Lower lobe of right lung (tissue), 2 donors: ENCODE results near the gene MLLT10. TPM values are rescaled to one million over a fixed set of nuclear protein-coding genes. Genes with fewer than 3 reads are reported as not detected.

Experiments used
- ATAC-seq, 2 donors: fragments of 200-7000 bp; cut with Tn5 transposase; one replicate each; pipeline ENCODE4 v1.9.1; 2020 to 2022; ENCODE audit warnings: mild to moderate bottlenecking in 2 of 2, moderate library complexity in 2 of 2
- DNase-seq: peaks from one replicate; pipeline ENCODE4 v3.0.0-alpha.2; 2020
- H3K27ac ChIP-seq: fragments of 200-600 bp; one replicate; pipeline ENCODE4 v1.8.0; 2022
- H3K27me3 ChIP-seq: fragments of 200-600 bp; one replicate; pipeline ENCODE4 v1.8.0; 2022; ENCODE audit warnings: low read depth
- H3K36me3 ChIP-seq: fragments of 200-600 bp; one replicate; pipeline ENCODE4 v1.8.0; 2022; ENCODE audit warnings: mild to moderate bottlenecking
- H3K4me1 ChIP-seq: fragments of 200-600 bp; one replicate; pipeline ENCODE4 v1.8.0; 2022
- H3K4me3 ChIP-seq: fragments of 200-600 bp; one replicate; pipeline ENCODE4 v1.8.0; 2022; ENCODE audit warnings: mild to moderate bottlenecking
- H3K9me3 ChIP-seq: fragments of 200-600 bp; one replicate; pipeline ENCODE4 v1.8.0; 2022
- intact Hi-C: fragments of 100-400 bp; cut with DNase I; formaldehyde crosslinking; loops from one replicate; pipeline ENCODE4 v1.11.0; 2022
- total RNA-seq: library from RNA; stranded (reverse); fragmentation: NEBNext Ultra II Directional; extraction: Animal tissue kit (Norgen Biotek cat#: 25700); gene quantifications from one replicate; pipeline ENCODE4 v1.2.1, GENCODE V29; 2021
- TF ChIP-seq, protein P1 (sequence below): fragments of 200-600 bp; IDR thresholded peaks from one replicate; pipeline ENCODE4 v1.8.0; 2022; ENCODE audit warnings: antibody characterized with exemption, mild to moderate bottlenecking
- donor health status: DM: no; HTN: yes; CAD: no; lungs with severe emphysema.

MLLT10 gene
- total RNA-seq, 1 donor from 2014 or later: 48.8 TPM

DNA sequence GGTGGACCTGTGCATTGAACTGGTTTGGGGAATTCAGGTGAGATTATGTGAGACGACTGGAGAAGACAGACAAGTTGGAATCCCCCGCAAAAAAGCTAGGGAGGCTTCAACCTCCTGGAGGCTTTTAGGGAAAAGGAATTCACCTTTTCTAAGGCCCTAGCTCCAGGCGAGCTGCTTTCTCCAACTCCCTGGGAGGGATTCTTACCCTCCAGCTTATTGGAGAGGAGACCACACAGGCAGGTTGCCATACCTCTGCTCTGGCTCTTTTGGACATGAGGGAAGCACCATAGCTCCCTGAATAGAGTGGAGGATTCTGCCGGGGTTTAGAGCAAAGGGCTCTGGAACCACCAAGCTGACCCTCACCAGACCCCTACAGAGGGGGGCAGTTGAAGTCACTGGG lies 213.8 kb downstream of the MLLT10 start:
- DNase-seq (no peak), ATAC-seq (no peak)
- Histone ChIP-seq H3K27ac (no peak overlapping the region), H3K4me1 (no peaks in the 10 kb centered on the region), H3K36me3 (peaks cover 27% of the 10 kb centered on the region), H3K4me3 (no peak overlapping the region), H3K27me3 (no peaks in the 10 kb centered on the region), H3K9me3 (no peaks in the 10 kb centered on the region)
- TF ChIP-seq, protein P1, sequence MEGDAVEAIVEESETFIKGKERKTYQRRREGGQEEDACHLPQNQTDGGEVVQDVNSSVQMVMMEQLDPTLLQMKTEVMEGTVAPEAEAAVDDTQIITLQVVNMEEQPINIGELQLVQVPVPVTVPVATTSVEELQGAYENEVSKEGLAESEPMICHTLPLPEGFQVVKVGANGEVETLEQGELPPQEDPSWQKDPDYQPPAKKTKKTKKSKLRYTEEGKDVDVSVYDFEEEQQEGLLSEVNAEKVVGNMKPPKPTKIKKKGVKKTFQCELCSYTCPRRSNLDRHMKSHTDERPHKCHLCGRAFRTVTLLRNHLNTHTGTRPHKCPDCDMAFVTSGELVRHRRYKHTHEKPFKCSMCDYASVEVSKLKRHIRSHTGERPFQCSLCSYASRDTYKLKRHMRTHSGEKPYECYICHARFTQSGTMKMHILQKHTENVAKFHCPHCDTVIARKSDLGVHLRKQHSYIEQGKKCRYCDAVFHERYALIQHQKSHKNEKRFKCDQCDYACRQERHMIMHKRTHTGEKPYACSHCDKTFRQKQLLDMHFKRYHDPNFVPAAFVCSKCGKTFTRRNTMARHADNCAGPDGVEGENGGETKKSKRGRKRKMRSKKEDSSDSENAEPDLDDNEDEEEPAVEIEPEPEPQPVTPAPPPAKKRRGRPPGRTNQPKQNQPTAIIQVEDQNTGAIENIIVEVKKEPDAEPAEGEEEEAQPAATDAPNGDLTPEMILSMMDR: no peak
- intact Hi-C loops: no loop called here

DNA sequence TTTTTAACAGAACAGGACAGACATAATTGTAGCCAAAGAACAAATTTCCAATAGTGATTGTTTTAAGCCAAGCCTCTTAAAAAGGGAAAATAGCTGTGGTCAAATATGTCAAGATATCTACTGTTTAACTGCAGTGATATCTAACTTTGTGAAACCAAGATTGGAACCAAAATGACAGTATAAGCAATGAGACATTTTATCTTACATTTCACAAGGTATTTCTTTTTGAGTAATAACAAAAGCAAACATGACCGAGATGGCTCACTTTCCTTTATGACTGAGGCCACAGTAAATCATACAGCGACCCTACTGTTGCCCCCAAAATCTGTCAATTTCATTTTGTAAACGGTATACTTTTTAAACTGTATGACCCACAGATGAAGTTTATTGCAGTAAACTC lies 215.8 kb downstream of the MLLT10 start:
- Histone ChIP-seq H3K4me1 (no peaks in the 10 kb centered on the region), H3K36me3 (peaks cover 15% of the 10 kb centered on the region), H3K9me3 (no peaks in the 10 kb centered on the region), H3K4me3 (no peak overlapping the region), H3K27me3 (no peaks in the 10 kb centered on the region), H3K27ac (no peak overlapping the region)
- DNase-seq: no peak
- no peak for ATAC-seq
- TF ChIP-seq, protein P1: no peak
- intact Hi-C loops: no loop called here

DNA sequence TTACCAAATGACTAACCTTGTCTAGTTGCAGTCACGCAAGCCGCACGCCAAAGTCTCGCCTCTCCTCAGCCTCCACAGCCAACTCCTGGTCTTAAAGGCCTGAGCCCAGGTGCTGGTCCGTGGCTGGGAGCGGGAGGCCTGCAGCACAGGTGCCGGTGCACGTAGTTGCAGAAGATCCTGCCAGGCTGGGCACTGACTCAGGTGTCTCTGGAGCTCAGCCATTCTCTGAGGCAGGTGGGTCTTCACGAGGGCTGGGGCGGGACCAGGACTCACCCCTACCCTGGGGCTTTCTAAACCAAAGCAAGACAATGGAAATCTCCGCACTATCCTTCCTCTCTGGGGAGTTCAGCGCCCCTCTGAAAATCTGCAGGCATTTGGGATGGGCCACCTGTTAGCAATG lies 216.4 kb downstream of the MLLT10 start:
- no peak for ATAC-seq
- DNase-seq: no peak

DNA sequence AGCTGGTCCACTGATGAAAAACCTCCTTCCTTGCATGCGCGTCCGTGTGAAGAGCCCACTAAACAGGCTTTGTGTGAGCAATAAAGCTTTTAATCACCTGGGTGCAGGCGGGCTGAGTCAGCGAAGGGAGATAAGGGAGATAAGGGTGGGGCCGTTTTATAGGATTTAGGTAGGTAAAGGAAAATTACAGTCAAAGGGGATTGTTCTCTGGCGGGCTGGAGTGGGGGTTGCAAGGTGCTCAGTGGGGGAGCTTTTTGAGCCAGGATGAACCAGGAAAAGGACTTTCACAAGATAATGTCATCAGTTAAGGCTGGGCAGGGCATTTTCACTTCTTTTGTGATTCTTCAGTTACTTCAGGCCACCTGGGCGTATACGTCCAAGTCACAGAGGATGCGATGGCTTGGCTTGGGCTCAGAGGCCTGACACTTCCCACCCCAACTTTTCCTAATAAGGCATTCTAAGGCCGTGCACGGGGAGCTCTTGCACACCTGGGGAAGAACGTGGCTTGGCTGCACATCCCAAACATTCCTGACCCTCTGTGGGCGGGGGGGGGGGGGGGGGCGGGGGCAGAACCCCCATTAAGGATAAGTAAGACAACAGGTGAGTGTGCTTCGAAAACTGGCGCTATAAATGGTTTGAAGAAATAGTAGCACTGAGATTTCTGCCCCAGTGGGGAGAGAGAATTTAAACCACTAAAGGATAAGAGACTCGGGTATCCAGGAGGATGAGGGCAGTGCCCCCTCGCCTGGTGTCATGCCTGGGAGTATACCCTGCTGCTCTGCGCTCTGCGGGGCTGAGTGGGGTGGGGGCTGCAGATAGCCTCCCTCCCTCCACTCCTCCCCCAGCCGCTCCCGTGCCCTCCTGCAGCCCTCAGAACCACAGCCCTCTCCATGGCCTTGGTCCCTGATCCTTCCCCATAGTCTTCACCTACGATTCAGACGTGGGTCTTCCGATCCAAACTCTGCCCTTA lies 217.6 kb downstream of the MLLT10 start:
- no peaks in the 10 kb centered on the region for H3K4me1 ChIP-seq
- H3K27me3 ChIP-seq: no peaks in the 10 kb centered on the region
- no peaks in the 10 kb centered on the region for H3K9me3 ChIP-seq
- intact Hi-C loops: no loop called here
- TF ChIP-seq, protein P1: no peak
- no peak overlapping the region for H3K27ac ChIP-seq
- peaks cover 16% of the 10 kb centered on the region for H3K36me3 ChIP-seq
- ATAC-seq: no peak
- DNase-seq: no peak
- no peak overlapping the region for H3K4me3 ChIP-seq

More for the DNA sequence above, 216.4 kb downstream of the MLLT10 start:
- TF ChIP-seq, protein P1: no peak
- peaks cover 15% of the 10 kb centered on the region for H3K36me3 ChIP-seq
- H3K27me3 ChIP-seq: no peaks in the 10 kb centered on the region
- no peaks in the 10 kb centered on the region for H3K9me3 ChIP-seq
- H3K27ac ChIP-seq: no peak overlapping the region
- H3K4me3 ChIP-seq: no peak overlapping the region
- intact Hi-C loops: no loop called here
- no peaks in the 10 kb centered on the region for H3K4me1 ChIP-seq

DNA sequence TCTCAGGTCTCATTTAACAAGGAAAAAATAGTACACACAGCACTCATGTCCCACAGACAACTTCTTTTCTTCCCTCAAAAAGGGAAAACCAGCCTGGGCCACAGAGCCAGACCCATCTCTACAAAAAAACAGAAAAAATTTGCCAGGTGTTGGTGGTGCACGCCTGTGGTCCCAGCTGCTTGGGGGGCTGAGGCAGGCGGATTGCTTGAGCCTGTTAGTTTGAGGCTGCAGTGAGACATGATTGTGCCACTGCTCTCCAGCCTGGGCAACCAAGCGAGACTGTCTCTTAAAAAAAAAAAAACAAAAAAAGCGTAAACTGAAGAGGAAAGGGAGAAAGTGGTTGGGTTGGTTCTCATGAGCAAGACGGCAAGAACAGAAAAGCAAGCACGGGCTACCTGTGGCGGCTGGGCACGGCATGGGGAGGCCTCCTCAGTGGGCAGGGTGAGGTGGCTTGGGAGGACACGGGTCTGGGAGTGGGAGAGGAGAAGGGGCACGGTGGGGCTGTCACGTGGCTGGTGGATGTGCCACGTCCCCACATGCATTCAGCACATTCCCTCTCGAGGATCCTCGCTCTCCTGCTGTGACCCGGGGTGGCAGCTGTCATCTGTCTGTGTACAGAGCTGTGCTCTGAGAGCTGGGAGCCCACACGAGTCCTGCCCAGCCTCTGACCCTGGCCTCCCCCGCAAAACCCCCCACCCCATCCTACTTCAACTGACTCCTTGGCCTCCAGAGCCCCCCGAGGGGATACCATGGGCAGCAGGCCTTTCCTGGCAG lies 219.7 kb downstream of the MLLT10 start:
- Histone ChIP-seq H3K4me1 (no peaks in the 10 kb centered on the region), H3K36me3 (peaks cover 30% of the 10 kb centered on the region), H3K27ac (no peak overlapping the region), H3K4me3 (no peak overlapping the region), H3K9me3 (no peaks in the 10 kb centered on the region), H3K27me3 (no peaks in the 10 kb centered on the region)
- TF ChIP-seq, protein P1: no peak
- DNase-seq (no peak), ATAC-seq (no peak)
- intact Hi-C loops: no loop called here
